ENCODE measurements around the gene DOCK9.

- no peak for TF ChIP-seq CTCF (IDR thresholded peaks at IDR 0.05)
- no peak for TF ChIP-seq POLR2AphosphoS5 (IDR thresholded peaks at IDR 0.05; ENCODE audit: insufficient read depth in 1 of 2, low read depth in 1 of 2)
- TF ChIP-seq POLR2A (IDR thresholded peaks at IDR 0.05): no peak
Observed at GRCh38 chr13:99007414-99007986, 29.6 kb upstream of the DOCK9 start.
